Measurements from ENCODE around the gene RXRA.

RXRA gene

DNA sequence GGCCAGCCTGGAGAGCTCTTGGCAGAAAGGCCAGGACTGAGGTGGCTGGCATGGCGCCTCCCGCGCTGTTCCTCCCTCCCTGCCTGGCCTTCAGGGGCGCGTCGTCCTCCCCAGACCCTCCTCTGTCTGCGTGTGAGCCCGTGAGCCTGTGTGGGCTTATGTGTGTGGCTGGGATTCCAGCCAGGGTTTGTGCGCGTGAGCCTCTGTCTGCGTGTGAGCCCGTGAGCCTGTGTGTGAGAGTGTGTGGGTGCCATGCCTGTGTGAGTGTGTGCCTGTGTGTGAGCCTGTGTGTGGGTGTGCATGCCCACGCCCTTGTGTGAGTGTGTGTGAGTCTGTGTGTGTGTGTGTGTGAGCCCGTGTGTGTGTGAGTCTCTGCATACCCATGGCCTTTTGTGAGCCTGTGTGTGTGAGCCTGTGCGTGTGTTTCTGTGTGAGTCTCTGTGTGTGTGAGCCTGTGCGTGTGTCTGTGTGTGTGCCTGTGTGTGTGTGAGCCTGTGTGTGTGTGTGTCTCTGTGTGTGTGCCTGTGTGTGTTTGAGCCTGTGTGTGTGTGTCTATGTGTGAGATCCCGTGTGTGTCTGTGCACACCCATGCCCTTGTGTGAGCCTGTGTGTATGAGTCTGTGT lies 13.0 kb downstream of the RXRA start:
- FAIRE-seq = no peak

- no peak for FAIRE-seq
These were observed 14.4 kb downstream of the RXRA start for GRCh38 chr9:134340475-134341160.

- no peak for FAIRE-seq
These were observed 15.1 kb downstream of the RXRA start for GRCh38 chr9:134341306-134341705.

GRCh38 chr9:134341929-134342745 lies 15.9 kb downstream of the RXRA start:
- FAIRE-seq = no peak

DNA sequence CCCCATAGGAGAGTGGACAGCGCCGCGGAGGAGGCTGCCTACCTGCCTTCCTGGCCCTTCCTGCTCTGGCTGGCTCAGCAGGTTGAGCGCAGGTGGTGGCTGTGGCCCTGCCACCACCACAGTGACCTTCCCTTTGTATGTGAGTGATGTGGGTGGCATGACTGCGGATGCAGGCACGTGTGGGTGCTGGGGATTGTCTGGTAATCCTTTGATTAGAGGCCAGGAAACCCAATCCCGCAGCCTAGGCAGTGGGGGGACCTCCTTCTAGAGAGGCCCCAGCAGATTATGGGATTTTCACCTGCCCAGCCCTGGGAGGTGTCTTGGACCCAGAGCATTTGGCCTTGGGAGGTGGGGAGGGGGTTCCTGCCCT lies 16.5 kb downstream of the RXRA start:
- no peak for FAIRE-seq

DNA sequence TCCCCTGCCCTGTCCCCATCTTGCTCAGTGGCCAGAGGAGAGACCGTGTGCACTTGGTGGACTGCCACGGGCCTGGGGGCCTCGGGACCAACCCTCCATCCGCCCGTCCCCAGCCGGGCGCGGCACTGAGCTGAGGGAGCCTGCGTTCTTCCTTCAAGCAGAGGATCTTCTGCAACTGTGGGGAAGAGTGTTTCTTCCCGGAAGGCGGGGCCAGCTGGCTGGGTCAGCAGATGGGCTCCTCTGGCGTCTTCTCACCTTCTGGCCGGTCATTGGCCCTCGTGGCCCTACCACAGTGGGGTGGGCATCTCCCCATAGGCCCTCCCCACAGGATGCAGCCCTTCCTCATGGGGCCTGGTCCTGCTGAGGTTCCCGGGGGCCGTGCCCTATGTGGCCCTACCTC lies 17.4 kb downstream of the RXRA start:
- FAIRE-seq = no peak

DNA sequence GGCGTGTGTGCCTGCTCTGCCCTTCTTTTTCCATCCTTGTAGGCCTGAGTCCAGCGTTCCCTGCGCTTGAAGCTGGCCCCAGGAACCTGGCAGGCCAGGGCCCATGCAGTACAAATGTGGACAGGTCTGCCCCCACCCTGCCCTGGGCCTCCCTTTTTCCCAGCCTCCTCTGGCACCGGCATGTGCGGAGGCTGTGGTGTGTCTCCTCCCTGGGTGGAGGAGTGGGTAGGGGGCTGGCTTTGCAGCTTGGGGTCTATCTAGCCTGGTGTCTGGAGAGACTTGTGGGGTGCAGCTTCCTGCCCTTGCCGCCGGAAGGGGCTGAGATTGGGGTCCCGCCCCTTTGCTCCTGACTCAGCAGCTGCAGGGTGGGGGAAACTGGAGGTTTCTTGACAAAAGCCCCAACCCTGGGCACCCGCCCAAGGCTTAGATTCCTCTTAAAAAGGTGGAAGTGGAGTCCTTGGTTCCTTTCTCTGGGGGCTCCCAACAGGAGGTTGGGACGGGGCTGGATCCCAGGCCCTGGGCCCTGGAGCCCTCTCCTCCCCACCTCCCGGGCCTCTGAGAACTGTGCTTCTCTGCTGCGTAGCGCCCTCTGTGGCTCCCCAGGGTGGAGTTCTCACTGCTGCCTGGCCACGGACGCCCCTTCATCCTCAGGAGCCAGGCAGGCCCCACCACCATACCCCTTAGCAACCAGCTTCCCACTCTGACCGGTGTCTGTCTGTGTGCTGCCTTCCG lies 18.0 kb downstream of the RXRA start:
- no peak for FAIRE-seq

DNA sequence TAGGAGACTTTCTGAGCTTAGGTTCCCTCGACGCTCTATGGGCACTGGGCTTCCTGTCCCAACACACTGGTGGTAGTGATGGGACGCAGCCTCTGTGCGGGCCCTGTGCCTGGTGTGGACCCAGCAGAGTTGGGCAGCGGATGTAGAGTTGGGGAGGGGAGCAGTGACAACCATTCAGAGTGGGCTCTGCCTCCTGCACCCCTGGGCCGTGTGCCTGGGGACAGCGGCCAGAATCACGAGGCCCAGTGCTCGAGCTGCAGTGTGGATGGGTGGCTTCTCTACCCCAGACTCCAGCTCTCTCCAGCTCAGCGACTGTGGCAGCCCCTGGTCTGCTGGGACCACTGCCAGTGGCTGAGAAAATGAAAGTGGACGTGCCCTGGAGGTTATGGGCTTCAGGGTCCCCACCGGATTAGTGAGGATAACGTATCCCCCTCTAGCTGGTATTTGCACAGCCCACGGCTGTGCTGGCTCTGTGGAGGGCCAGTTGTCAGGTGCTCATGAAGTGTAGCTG lies 18.6 kb downstream of the RXRA start:
- no peak for FAIRE-seq

DNA sequence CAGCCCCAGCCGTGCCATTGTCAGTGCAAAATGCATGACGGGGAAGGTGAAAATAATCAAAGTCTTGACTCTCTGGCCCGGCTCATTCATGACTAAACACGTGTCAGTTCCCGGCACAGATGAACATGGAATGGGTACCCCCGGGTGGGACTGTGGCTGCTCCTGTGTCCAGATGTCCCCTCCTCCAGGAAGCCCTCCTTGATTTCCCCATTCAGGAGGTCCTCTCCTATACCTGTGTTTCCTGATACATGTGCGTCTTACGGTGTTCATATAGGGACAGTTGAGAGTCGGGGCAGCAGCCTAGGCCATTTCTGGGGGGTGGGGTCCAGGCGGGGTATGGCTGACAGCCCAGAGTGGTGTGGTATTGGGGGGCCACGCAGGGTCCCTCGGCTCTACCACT lies 19.5 kb downstream of the RXRA start:
- FAIRE-seq = no peak

DNA sequence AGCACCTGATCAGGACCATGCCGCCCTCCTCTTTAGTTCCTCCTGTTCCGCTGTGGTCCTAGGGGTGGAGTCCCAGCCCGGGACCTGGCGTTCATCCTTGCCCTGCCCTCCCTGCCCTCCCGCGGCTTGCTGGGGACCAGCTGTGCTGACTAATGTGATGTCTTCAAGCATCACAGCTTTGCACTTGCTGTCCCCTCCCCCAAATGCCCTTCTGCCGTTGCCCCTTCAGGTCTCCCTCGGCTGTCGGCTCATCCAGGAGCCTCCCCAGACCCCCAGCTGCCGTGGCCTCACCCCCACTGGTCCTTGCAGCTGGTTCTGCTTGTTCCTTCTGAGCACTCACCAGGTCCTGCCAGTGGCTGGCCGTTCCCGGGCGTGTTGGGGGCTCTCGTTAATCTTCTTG lies 19.9 kb downstream of the RXRA start:
- FAIRE-seq = no peak

DNA sequence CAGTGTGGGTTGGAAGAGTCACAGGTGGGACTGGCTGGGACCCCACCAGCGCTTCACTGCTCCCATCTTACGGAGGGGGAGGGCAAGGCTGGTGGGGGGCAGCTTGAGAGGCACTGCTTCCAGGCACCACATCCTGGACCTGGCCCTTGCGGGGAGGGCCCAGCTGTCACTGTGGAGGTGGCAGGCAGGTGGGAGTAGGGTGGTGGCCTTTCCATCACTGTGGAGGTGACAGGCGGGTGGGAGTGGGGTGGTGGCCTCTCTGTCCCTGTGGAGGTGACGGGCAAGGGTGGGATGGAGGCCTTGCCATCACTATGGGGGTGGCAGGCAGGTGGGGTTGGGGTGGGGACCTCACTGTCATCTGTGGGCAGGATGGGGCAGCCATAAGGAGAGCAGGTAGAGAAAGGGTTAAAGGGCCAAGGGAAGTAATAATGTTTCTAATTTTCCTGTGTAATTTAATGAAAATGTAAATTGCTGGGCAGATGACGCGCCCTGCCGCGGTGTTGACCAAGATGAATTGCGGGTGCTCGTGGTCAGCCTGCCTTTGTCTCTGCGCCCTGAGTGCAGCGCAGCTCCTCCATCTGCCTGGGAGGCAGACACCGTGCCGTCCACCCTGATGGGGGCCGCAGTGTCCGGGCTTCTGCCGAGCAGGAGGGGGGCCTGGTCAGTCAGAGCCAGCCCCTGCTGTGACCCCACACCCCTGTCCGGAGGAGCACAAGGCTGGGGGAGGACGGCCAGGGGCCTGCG lies 20.8 kb downstream of the RXRA start:
- no peak for FAIRE-seq

GRCh38 chr9:134347996-134348395 lies 21.7 kb downstream of the RXRA start:
- no peak for FAIRE-seq

DNA sequence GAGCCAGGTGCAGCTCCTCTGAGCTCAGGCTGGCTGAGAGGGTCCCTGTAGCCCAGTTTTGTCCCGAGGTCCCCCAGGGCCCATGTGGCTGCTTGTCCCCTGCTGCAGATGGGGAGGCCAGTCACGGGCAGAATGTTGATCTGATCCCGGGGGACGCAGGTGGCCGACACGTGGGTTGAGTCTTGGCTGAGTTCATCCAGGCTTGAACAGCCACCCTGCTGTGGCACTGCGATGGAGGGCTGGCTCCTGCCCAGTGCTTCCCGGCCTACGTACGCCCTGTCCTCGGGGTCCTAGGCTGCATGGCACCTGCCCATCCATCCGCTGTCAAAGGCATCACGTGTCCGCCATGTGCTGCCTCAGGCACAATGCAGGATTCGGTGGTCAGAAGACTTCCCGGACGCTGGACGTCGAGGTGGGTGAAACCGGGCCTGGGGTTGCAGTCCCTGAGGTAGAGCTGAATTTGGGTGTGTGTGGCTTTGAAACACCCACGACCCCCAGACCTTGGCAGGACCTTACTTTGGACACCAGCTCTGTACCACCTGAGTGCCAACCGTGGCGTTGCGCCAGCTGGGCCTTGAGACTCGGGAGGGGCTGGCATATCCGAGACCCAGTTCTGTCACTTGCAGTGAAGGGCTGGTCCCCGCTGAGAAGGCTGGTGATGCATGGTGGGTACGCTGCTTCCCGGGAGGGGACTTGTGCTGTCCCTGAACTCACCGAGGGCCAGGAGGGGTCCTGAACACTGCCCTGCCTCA lies 22.3 kb downstream of the RXRA start:
- FAIRE-seq = no peak

DNA sequence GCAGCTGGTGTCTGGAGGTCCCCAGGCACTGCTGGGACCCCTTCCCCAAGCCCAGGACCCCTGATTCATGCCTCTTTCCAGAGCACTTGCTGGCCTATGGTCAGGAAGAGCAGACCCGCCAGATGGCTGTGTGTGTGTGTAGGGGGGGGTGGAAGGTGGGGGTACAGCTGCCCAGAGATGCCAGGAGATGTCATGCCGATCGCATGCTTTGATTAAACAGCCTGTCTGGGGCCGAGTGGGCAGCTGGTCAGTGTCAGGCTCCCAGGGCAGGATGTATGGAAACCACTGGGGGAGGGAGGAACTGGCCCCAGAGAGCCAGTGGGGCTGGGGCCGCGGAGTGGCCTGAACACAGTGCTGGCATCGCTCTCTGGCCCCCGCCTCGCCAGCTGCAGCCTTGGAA lies 23.7 kb downstream of the RXRA start:
- no peak for FAIRE-seq

GRCh38 chr9:134350416-134350994 lies 24.2 kb downstream of the RXRA start:
- FAIRE-seq = no peak

- no peak for FAIRE-seq
These were observed 25.4 kb downstream of the RXRA start for GRCh38 chr9:134351606-134352176.

- no peak for FAIRE-seq
These were observed 26.1 kb downstream of the RXRA start for GRCh38 chr9:134352247-134352933.

GRCh38 chr9:134353539-134353938 lies 27.3 kb downstream of the RXRA start:
- FAIRE-seq = no peak

GRCh38 chr9:134355158-134355557 lies 28.9 kb downstream of the RXRA start:
- FAIRE-seq = no peak

DNA sequence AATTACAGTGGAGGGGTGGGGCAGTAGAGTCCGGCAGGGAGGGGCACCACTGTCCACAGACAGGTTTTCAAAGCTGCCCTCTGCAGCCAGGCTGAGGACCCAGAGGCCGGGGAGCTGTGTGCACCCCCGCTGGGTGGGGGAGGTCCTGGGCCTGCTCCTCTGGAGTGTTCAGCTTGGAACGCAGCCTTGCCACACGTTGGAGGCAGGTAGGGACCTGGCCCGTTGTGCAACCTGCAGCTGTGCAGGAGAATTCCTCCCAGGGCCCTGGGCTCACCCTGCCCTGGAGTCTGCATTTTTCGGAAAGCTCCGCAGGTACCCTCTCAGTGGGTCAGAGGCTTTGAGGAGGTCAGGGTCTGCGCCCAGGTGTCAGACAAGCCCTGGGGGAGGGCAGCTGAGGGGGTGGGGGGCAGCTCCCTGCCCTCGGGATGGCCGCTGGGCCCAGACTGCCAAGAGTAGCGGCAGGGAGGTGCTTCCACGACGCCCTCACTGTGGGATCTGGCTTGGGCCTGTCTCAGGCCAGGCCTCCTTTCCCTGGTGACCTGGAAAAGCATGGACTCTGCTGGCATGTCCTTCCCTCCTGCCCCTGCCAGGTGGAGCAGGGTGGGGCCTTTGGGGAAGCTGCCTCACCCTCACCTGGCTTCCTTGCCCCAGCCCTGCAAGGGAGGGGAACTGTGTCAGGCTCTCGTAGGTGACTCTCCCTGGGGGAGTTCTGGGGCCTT lies 29.5 kb downstream of the RXRA start:
- FAIRE-seq = no peak
